Coronary artery (tissue), 2 donors: ENCODE data around the gene IGFBP6.
"Not testable (repeated sequence)": the region's sequence is repeated elsewhere in the genome, so short reads cannot be mapped to it uniquely, and the experiment has no call there.

Experiments
- DNase-seq: peaks from one replicate; pipeline ENCODE4 v3.0.0-alpha.2; 2017; ENCODE audit warnings: low spot score
- H3K27ac ChIP-seq, 2 donors: fragments of 200-600 bp; sonication (generic); one replicate each; pipeline ENCODE4 v1.5.1; 2016 to 2019
- H3K4me3 ChIP-seq: fragments of 200-600 bp; sonication (generic); 2 replicates; pipeline ENCODE4 v1.5.1; 2016; ENCODE audit warnings: mild to moderate bottlenecking, moderate library complexity
- TF ChIP-seq, protein P1 (sequence below): fragments of 200-600 bp; sonication (generic); IDR thresholded peaks from one replicate; pipeline ENCODE4 v1.5.1; 2019; ENCODE audit warnings: antibody characterized with exemption

IGFBP6 gene

DNA sequence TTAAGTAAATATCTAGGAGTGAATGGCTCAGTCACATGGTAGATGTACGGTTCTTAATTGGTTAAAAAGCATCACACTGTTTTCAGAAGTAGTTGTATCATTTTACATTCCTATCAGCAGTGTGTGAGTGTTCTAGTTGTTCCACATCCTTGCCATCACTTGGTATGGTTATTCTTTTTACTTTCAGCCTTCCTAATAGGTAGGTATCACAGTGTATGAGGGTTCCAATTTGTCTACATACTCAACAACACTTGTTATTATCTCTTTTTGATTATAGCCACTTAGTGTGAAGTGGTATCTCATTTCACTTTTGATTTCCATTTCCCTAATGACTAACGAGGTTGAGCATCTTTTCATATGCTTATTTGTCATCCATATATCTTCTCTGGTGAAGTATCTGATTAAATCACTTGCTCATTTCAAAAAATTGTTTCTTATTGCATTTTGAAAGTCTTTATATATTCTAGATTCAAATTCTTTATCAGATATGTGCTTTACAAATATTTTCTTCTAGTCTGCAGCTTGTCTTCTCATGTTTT lies 14.8 kb upstream of the IGFBP6 start:
- no peak for DNase-seq
- Histone ChIP-seq H3K27ac (no peak overlapping the region), H3K4me3 (no peak overlapping the region)
- TF ChIP-seq, protein P1, sequence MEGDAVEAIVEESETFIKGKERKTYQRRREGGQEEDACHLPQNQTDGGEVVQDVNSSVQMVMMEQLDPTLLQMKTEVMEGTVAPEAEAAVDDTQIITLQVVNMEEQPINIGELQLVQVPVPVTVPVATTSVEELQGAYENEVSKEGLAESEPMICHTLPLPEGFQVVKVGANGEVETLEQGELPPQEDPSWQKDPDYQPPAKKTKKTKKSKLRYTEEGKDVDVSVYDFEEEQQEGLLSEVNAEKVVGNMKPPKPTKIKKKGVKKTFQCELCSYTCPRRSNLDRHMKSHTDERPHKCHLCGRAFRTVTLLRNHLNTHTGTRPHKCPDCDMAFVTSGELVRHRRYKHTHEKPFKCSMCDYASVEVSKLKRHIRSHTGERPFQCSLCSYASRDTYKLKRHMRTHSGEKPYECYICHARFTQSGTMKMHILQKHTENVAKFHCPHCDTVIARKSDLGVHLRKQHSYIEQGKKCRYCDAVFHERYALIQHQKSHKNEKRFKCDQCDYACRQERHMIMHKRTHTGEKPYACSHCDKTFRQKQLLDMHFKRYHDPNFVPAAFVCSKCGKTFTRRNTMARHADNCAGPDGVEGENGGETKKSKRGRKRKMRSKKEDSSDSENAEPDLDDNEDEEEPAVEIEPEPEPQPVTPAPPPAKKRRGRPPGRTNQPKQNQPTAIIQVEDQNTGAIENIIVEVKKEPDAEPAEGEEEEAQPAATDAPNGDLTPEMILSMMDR, result no peak

DNA sequence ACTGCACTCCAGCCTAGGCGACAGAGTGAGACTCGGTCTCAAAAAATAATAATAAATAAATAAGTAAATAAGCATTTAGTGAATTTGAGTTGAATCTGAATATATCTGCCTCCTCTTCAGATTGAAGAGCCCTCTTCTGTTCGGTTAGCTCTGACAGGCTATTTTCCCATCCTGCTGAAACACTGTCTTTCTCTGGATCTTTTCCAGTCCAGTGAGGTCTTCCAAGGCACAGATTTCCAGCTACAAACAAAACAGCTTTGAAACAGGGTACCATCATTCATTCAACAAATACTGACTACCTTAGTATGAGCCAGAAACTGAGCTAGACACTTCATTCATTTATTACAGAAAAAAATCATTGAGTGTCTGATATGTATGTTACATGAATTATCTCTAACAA lies 11.1 kb upstream of the IGFBP6 start:
- H3K4me3 ChIP-seq, result no peak overlapping the region
- no peak overlapping the region for H3K27ac ChIP-seq
- DNase-seq, result no peak
- TF ChIP-seq, protein P1, result no peak

DNA sequence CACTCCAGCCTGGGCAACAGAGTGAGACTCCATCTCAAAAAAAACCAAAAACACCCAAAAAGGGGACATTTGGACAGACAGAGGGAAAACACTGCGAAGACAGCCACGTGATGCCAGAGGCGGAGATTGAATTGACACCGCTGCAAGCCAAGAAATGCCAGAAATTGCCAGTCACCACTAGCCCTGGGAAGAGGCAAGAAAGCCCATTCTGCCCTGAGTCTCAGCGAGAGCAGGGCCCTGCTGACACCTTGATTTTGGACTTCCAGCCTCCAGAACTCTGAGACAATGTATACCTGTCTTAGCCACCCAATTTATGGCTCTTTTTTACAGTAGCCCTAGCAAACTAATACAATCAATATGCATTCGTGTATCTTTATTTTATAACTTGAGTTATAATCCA lies 7.4 kb upstream of the IGFBP6 start:
- TF ChIP-seq, protein P1, result no peak
- DNase-seq, result no peak
- Histone ChIP-seq H3K4me3 (no peak overlapping the region), H3K27ac (no peak overlapping the region)

DNA sequence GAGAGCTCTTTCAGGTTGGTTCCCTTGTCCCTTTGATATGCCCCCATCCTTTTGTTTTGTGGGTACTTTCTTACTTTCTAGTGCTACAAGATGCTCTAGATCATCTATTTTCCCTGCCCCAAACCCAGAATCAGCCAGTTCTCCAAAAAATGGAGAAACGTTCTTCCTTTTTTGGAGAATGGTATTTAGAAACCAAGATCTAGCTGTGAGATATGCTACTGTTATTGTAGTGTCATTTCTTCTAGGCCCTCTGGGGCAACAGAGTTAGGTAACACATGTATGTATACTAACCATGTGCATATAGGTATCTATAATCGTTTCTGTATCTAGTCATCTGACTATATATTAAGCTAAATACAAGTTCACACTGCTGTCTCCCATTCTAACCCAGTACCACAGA lies 6.9 kb upstream of the IGFBP6 start:
- no peak for DNase-seq
- TF ChIP-seq, protein P1, result no peak
- Histone ChIP-seq H3K4me3 (no peak overlapping the region), H3K27ac (no peak overlapping the region)

DNA sequence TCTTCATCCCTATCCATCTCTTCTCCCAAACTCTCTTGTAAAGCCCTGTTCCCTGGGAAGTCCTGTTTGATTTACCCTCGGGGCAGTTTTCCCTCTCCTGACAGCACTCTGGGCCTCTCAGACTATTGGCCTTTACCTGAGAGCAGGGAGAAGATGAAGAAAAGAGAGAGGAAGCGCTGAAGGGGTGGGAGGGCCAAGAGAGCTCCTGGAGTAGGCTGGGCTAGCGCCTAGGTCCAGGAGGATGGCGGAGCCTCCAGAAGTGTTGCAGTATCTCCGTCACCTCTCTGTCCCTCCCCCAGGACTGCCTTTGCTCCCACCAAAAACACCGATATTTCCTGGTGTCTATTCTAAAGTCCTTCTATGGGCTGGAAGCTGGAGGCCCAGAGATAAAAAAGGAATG lies 5.7 kb upstream of the IGFBP6 start:
- H3K27ac ChIP-seq, result no peak overlapping the region
- no peak for DNase-seq
- no peak overlapping the region for H3K4me3 ChIP-seq
- TF ChIP-seq, protein P1, result no peak

DNA sequence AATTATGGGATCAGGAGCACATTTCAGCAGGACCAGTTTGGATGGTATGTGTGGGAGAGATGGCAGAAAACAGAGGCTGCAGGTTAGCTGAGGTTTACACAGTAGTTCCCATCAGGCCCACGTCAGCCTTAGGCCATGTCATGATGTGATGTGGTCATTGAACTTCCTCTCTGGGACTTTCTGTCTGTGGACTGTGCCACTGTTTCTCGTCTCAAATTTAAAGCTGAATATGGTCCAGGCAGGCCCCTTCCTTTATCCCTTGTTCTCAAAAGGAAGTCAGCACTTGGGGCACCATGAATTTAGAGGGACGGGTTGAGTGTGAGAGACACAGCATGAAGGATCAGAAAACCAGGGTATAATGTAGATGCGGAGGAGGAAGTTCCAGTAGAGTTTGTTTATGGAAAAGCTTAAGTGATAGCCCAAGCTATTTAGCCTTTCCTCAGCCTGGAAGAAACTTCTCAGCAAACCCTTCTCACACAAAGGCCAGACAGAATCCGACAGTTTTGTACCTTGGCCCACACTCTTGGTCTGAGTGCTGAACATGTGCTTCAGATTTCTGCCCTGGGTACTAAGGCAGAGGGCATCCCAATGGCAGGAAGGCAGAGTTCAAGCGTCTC lies 3.6 kb upstream of the IGFBP6 start:
- Histone ChIP-seq H3K27ac (peak overlapping the region in 1 of 2 donors; percentile 57), H3K4me3 (no peak overlapping the region)
- no peak for DNase-seq
- TF ChIP-seq, protein P1, result no peak

DNA sequence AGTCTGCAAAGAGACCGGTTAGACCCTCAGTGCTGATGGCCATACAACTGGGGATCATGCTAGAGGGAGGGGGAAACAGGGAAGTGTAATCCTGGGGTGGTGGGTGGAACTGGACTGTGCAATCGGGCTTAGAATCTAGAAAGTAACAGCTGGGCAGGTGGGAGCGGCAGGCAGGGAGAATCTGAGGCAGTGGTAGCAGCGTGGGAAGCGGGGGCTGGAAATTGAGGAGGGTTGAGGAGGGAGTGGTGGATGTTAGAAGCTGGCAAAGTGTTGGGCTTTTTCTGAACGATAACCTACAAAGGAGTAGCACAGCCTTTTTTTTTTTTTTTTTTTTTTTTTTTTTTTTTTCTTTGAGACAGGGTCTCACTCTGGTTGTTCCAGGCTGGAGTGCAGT lies 3.1 kb upstream of the IGFBP6 start:
- TF ChIP-seq, protein P1, result no peak
- peak overlapping the region in 1 of 2 donors; percentile 57 for H3K27ac ChIP-seq
- DNase-seq, result no peak
- no peak overlapping the region for H3K4me3 ChIP-seq

DNA sequence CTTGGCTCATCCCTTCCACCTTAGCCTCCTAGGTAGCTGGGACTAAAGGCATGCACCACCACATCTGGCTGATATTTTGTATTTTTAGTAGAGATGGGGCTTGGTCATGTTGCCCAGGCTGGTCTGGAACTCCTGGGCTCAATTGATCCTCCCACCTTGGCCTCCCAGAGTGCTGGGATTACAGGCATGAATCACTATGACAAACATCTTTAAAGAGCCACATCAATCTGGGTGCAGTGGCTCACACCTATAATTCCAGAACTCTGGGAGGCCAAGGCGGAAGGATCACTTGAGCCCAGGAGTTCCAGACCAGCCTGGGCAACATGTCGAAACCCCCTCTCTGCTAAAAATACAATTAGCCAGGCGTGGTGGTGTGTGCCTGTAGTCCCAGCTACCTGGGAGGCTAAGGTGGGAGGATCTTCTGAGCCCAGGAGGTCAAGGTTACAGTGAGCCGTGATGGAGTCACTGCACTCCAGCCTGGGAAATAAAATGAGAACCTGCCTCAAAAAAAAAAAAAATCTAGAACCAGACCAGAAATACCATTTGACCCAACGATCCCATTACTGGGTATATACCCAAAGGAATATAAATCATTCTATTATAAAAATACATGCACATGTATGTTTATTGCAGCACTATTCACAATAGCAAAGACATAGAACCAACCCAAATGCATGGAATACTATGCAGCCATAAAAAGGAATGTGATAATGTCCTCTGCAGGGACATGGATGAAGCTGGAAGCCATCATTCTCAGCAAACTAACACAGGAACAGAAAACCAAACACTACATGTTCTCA lies 2.5 kb upstream of the IGFBP6 start:
- H3K4me3 ChIP-seq, DNase-seq: not testable (repeated sequence)
- peak overlapping the region in 1 of 2 donors; percentile 99 for H3K27ac ChIP-seq

DNA sequence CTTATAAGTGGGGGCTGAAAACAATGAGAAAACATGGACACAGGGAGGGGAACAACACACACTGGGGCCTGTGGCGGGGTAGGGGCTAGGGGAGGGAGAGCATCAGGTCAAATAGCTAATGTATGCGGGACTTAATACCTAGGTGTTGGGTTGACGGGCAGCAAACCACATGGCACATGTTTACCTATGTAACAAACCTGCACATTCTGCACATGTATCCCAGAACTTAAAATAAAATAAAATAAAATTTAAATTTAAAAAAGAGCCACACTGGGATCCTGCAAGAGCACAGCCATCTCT lies 1.9 kb upstream of the IGFBP6 start:
- DNase-seq, H3K4me3 ChIP-seq: not testable (repeated sequence)
- peak overlapping the region; percentile 93 to 99 for H3K27ac ChIP-seq
